Endothelial cell of umbilical vein (primary cell): ENCODE measurements around the gene FXYD6. TPM values are rescaled to one million over a fixed set of nuclear protein-coding genes. Genes with fewer than 3 reads are reported as not detected.

Experiments used
- BruUV-seq: library from RNA; stranded (reverse); fragments of 400-500 nt; replicated peaks from 2 replicates; lab custom pipeline; 2021; lab: Mats Ljungman, UMichigan
- CTCF ChIA-PET: fragments of 300-600, 350-600 bp; sonication (Branson Sonifier 250); formaldehyde crosslinking; loops from one replicate; lab custom pipeline; 2021; ENCODE audit warnings: antibody characterized with exemption, inconsistent platforms; lab: Charles Lee
- POLR2A ChIA-PET: fragments of 300-600, 350-600 bp; sonication (Branson Sonifier 250); formaldehyde crosslinking; loops from one replicate; lab custom pipeline; 2021; ENCODE audit warnings: antibody characterized with exemption, inconsistent platforms; lab: Charles Lee
- DNase-seq: peaks from one replicate; pipeline ENCODE4 v3.0.0-alpha.2; 2011; ENCODE audit warnings: low read depth, low spot score
- FAIRE-seq: peaks from 2 replicates; lab custom pipeline; 2011; peaks lifted over from hg19 to GRCh38; lab: Jason Lieb, UNC
- H2AFZ ChIP-seq: 2 replicates; pipeline ENCODE4 v1.6.0; 2012; ENCODE audit warnings: low read depth, low read length, control low read depth, inconsistent platforms
- H3K27ac ChIP-seq: 2 replicates; pipeline ENCODE4 v1.5.1; 2011; ENCODE audit warnings: low read depth, mild to moderate bottlenecking, control low read depth, low read length, moderate library complexity; ENCODE audit not compliant: insufficient read depth
- H3K27me3 ChIP-seq, 2 experiments: 2 replicates each; pipeline versions ENCODE4 v1.6.0 to v1.6.1; 2011; ENCODE audit warnings: low read length in 2 of 2, mixed read lengths in 1 of 2; ENCODE audit not compliant: control insufficient read depth in 2 of 2, insufficient read depth in 2 of 2
- H3K36me3 ChIP-seq, 2 experiments: 2 replicates in 1 of 2; 3 replicates in 1 of 2; pipeline ENCODE4 v1.5.1; 2011; ENCODE audit warnings: low read length in 2 of 2, mild to moderate bottlenecking in 1 of 2, moderate library complexity in 1 of 2; ENCODE audit not compliant: control insufficient read depth in 2 of 2, insufficient read depth in 2 of 2; ENCODE audit errors: extremely low read depth in 1 of 2
- H3K4me1 ChIP-seq: 3 replicates; pipeline ENCODE4 v1.5.1; 2011; ENCODE audit warnings: mild to moderate bottlenecking, low read length; ENCODE audit not compliant: control insufficient read depth, insufficient read depth; ENCODE audit errors: extremely low read depth
- H3K4me2 ChIP-seq: 2 replicates; pipeline ENCODE4 v1.6.1; 2011; ENCODE audit warnings: low read length, control low read depth, mixed read lengths; ENCODE audit not compliant: insufficient read depth
- H3K4me3 ChIP-seq, 3 experiments: fragments of 200-600 bp in 1 of 3; sonication (generic), shearing (Covaris generic) in 1 of 3; replicated peaks in 1 of 3; 2 replicates each; pipeline ENCODE4 v1.5.1; 2011 to 2016; ENCODE audit warnings: control low read depth in 3 of 3, low read length in 3 of 3, mild to moderate bottlenecking in 2 of 3, inconsistent platforms in 1 of 3, low read depth in 1 of 3, moderate library complexity in 1 of 3; ENCODE audit not compliant: insufficient read depth in 1 of 3
- H3K79me2 ChIP-seq: 2 replicates; pipeline ENCODE4 v1.6.0; 2012; ENCODE audit warnings: low read length, inconsistent platforms; ENCODE audit not compliant: control insufficient read depth, insufficient read depth
- H3K9ac ChIP-seq: replicated peaks from 2 replicates; pipeline ENCODE3; 2011; ENCODE audit warnings: low read length, control low read depth; ENCODE audit not compliant: insufficient read depth; ENCODE audit errors: extremely low read depth
- H3K9me1 ChIP-seq: replicated peaks from 3 replicates; pipeline ENCODE4 v1.6.0; 2011; ENCODE audit warnings: mild to moderate bottlenecking, low read length; ENCODE audit not compliant: control insufficient read depth, insufficient read depth; ENCODE audit errors: extremely low read depth
- H3K9me3 ChIP-seq: replicated peaks from 2 replicates; pipeline ENCODE4 v1.5.1; 2012; ENCODE audit warnings: low read length, inconsistent platforms; ENCODE audit not compliant: control insufficient read depth, insufficient read depth
- H4K20me1 ChIP-seq: replicated peaks from 2 replicates; pipeline ENCODE3; 2011; ENCODE audit warnings: mild to moderate bottlenecking, low read length; ENCODE audit not compliant: control insufficient read depth, insufficient read depth; ENCODE audit errors: extremely low read depth
- JUN ChIP-seq: IDR thresholded peaks from 2 replicates; pipeline ENCODE4 v1.6.1; 2011; ENCODE audit warnings: borderline replicate concordance, low read depth; ENCODE audit not compliant: insufficient read length, insufficient read depth
- MAX ChIP-seq: IDR thresholded peaks from 2 replicates; pipeline ENCODE4 v1.6.1; 2011; ENCODE audit not compliant: insufficient read depth, insufficient read length
- POLR2AphosphoS5 ChIP-seq: IDR thresholded peaks from 2 replicates; pipeline ENCODE4 v1.6.1; 2012; ENCODE audit warnings: low read depth, mild to moderate bottlenecking, control low read depth, low read length, moderate library complexity; ENCODE audit not compliant: insufficient read depth
- dilution Hi-C: fragments of 300-500 bp; cut with MboI; formaldehyde crosslinking; loops from one replicate; pipeline ENCODE4 v1.15.0; 2019; ENCODE audit warnings: low sequenced_read_pairs; ENCODE audit not compliant: extremely low pct_ligation_motif_present
- intact Hi-C: fragments of 100-400 bp; cut with micrococcal nuclease; formaldehyde crosslinking; loops from one replicate; pipeline ENCODE4 v1.10.0; 2022
- polyA plus RNA-seq, 4 experiments: library from polyadenylated mRNA; depleted of rRNA in 3 of 4; stranded (reverse) in 3 of 4; unstranded in 1 of 4; fragments of >200 nt; gene quantifications; 2 replicates each; pipeline versions ENCODE4 v1.2.1 to v1.2.3, GENCODE V29; 2011 to 2012; ENCODE audit warnings: missing spikeins in 1 of 4
- total RNA-seq: library from RNA; stranded (reverse); gene quantifications from 2 replicates; pipeline ENCODE4 v1.2.3, GENCODE V29; 2021

The FXYD6 gene
- total and polyA plus RNA-seq, 2 donors (not counting 3 experiments of a cell fraction or from before 2014, with no cell fraction given), result 1.4 to 8.7 TPM

- no peaks in the 10 kb centered on the region for H3K36me3 ChIP-seq
- no peaks in the 10 kb centered on the region for H3K79me2 ChIP-seq
- no peak overlapping the region for H2AFZ ChIP-seq
- ChIA-PET POLR2A (interaction anchor here (0.8 to 0.9 kb wide), 2 partner anchors 39 to 84 kb away, joined by 3 read pairs; partner anchors contain the start of gene FXYD2), CTCF (interaction anchor here (1.2 to 2.9 kb wide), 8 partner anchors 13 to 482 kb away, joined by 3 to 22 read pairs (median 6); no protein-coding TSS in a partner anchor)
- no peak for FAIRE-seq
- no peak overlapping the region for H3K4me2 ChIP-seq
- intact Hi-C loops (no loop called here), dilution Hi-C loops (no loop called here)
- TF ChIP-seq JUN, result no peak
- TF ChIP-seq POLR2AphosphoS5, result no peak
- TF ChIP-seq MAX, result no peak
- no peaks in the 10 kb centered on the region for H4K20me1 ChIP-seq
- no peaks in the 10 kb centered on the region for H3K27me3 ChIP-seq
- no peak overlapping the region for H3K27ac ChIP-seq
- no peak overlapping the region for H3K9ac ChIP-seq
- peaks cover 5% of the 10 kb centered on the region for H3K4me1 ChIP-seq
- no peaks in the 10 kb centered on the region for H3K9me1 ChIP-seq
- H3K9me3 ChIP-seq, result no peaks in the 10 kb centered on the region
- BruUV-seq, result no TSS peak
- H3K4me3 ChIP-seq, result no peak overlapping the region
- DNase-seq, result no peak
Measured at GRCh38 chr11:117908109-117908895, 31.8 kb upstream of the FXYD6 start.
